GM19099 (cell line): Measurements from ENCODE around the gene DNAJC5.

Source experiments
- POLR2A ChIP-seq: IDR thresholded peaks from 3 replicates; pipeline ENCODE4 v1.6.1; 2011; ENCODE audit warnings: low read depth; ENCODE audit not compliant: insufficient read length; ENCODE audit errors: extremely low read depth

Gene DNAJC5

GRCh38 chr20:63920226-63920625 is 25.3 kb downstream of the DNAJC5 start:
- no peak for TF ChIP-seq POLR2A

- no peak for TF ChIP-seq POLR2A
Measured at GRCh38 chr20:63923651-63924050, 28.7 kb downstream of the DNAJC5 start.

GRCh38 chr20:63924241-63924640 is 29.3 kb downstream of the DNAJC5 start:
- no peak for TF ChIP-seq POLR2A

GRCh38 chr20:63926298-63926697 is 31.4 kb downstream of the DNAJC5 start:
- TF ChIP-seq POLR2A, result no peak

GRCh38 chr20:63929071-63929470 is 34.1 kb downstream of the DNAJC5 start:
- no peak for TF ChIP-seq POLR2A

- no peak for TF ChIP-seq POLR2A
Measured at GRCh38 chr20:63930971-63931553, 36.1 kb downstream of the DNAJC5 start.

- TF ChIP-seq POLR2A, result no peak
Measured at GRCh38 chr20:63931735-63932134, 36.8 kb downstream of the DNAJC5 start.

GRCh38 chr20:63932606-63933160 is 37.8 kb downstream of the DNAJC5 start:
- no peak for TF ChIP-seq POLR2A

GRCh38 chr20:63933646-63934045 is 38.7 kb downstream of the DNAJC5 start:
- no peak for TF ChIP-seq POLR2A

GRCh38 chr20:63934271-63935068 is 39.5 kb downstream of the DNAJC5 start:
- TF ChIP-seq POLR2A, result no peak

GRCh38 chr20:63935447-63935846 is 40.5 kb downstream of the DNAJC5 start:
- TF ChIP-seq POLR2A, result no peak

- no peak for TF ChIP-seq POLR2A
Measured at GRCh38 chr20:63937596-63937995, 42.7 kb downstream of the DNAJC5 start.

- TF ChIP-seq POLR2A, result no peak
Measured at GRCh38 chr20:63939061-63939935, 44.4 kb downstream of the DNAJC5 start.

GRCh38 chr20:63940071-63940471 is 45.1 kb downstream of the DNAJC5 start:
- no peak for TF ChIP-seq POLR2A
